GM19397 (cell line): ENCODE measurements around the gene STXBP5.

Experiments
- ATAC-seq: cut with Tn5 transposase; IDR thresholded peaks from one replicate; pipeline ENCODE4 v1.9.1; 2021; ENCODE audit warnings: mild to moderate bottlenecking, moderate library complexity; ENCODE audit not compliant: unreplicated experiment

Gene STXBP5

DNA sequence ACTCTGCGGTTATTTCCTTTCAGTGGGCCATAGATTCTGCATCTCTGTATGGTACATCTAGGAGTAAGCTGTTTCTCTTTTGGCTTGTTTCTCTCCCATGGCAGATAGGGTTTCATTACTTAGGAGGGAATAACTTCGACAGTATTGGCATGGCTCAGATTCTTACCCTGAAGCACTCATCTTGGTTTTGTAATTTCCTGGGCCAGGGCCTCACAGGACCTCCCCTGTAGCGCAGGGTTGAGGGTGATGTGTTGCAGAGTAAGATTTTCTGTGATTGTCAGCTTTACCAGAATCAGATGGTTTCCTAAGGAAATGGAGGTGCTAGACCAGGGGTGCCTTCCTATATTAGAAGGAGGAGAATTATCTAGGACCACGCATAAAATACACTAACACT is 78.3 kb downstream of the STXBP5 start:
- ATAC-seq, result no peak

DNA sequence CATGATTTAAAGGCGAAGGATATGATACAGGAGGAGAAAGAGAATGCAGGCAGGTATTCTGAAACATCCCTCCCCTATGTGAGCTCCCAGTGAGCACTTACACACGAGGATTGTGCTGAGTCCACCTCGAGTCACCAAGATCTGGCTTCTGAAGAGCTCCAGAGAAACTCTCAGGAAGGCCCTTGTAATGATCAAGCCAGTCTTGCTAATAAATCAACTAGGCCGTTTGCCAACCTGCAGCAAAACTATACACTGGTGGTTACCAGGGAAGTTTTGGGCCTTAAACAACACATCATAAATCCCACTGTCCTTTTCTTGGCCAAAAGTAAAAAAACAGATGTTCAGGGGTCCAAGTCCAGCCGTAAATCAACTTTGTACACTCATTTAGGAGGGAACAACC is 79.2 kb downstream of the STXBP5 start:
- no peak for ATAC-seq

DNA sequence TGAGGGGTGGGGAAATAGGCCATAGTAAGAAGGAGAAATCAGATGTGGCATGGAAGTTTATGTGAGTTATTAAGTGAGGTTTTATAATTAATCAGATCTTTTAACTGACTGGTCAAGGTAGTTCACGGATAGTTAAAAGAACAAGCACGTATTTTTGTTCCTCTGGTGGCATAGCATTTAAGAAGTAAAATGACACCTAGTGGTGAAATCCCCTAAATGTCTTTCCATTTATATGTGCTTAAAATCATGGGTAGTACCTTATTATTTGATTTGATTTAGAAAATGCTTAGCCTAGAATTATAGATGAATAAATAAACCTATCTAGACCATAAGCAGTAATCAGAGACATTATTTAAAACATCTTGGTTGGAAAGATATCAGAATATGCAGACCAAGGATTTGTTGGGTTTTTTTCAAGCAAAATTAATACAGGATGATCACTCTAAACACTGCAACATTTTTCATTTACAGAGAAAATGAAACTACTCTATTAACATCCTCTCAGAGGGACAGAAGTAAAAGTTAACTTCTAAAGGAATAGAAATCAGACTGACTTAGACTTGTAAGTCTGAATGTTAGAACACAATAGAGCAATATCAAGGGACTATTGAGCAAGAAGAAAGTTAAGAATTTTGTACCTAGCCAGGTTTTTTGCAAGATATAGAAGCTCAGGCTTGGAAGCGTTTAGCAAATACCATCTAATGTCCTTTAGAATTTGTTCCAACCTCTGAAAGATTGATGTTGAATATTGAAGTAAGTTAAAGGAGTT is 81.1 kb downstream of the STXBP5 start:
- peak; percentile 60 for ATAC-seq

DNA sequence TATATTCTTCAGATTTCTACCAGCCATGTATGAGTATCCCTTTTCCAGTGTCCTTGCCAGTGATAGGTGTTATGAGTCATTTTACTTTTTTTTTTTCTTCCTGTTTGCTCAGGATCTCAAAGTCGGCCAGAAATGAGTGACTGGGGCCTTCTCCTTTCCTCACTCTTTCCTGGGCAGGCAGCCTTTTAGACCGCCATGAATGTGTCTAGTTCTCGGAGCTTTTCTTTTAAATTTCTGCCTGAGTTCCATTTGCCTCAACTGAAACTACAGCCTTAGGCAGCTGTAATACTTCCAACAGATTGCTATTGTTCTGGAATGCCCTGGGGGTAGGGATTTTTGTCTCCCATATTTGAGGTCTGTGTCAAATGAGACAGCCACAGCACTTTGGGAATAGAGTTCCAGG is 83.7 kb downstream of the STXBP5 start:
- ATAC-seq, result no peak

DNA sequence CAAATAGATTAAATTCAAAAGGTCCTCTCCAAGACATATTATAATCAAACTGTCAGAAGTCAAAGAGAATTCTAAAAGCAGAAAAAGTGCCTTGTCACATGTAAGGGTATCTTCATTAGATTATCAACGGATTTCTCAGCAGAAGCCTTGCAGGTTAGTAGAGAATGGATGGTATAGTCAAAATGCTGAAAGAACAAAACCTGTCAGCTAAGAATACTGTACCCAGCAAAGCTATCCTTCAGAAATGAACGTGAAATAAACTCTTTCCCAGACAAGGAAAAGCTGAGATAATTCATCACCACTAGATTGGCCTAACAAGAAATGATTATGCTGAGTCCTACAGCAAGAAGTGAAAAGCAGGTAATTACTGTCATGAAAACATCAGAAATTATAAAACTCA is 92.9 kb downstream of the STXBP5 start:
- ATAC-seq, result no peak

DNA sequence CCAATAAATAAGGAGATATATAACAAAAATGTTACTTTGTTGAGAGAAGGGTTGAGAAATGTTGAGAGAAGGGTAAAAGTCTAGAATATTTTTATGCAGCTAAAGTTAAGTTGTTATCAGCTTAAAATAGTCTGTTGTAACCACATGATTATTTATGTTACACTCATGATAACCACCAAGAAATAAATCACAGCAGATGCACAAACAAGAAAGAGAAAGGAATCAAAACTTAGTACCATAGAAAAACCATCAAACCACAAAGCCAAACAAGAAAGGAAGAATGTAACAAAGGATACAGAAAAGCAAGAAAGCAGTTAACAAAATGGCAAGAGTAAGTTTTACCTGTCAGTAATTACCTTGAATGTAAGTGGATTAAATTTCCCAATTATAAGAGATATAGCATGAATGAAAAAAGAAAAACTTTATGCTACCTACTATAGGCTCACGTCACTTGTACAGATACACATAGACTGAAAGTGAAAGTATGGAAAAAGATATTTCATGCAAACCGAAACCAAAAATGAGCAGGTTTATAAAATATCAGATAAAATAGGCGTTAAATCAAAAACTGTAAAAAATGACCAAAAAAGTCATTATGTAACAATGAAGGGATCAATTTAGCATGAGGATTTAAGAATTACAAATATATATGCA is 93.6 kb downstream of the STXBP5 start:
- no peak for ATAC-seq

DNA sequence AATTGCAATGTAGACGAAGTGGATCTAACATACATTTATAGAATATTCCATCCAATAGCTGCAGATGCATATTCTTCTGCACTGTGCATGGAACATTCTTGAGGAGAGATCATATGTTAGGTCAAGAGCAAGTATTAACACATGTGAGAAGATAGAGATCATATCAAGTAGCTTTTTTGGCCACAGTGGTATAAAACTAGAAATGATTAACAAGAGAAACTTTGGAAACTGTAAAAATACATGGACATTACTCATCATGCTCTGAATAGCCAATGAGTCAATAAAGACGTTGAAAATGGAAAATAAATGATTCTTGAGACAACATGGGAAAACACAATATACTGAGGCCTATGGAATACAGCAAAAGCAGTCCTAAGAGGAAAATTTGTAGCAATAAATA is 94.2 kb downstream of the STXBP5 start:
- ATAC-seq, result no peak

DNA sequence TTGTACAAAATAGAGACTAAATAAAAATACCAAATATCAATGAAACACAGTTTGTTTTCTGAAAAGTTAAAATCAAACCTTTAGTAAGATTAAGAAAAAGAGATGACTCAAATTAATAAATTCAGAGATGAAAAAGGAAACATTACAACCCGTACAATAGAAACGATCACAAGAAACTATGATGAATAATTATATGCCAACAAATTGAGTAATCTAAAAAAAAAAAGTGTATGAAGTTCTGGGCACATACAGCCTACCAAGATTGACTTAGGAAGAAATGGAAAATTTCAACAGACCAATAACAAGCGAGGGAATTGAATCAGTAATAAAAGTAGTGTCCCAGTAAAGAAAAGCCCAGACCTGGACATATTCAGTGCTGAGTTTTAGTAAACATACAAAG is 94.8 kb downstream of the STXBP5 start:
- ATAC-seq, result no peak

DNA sequence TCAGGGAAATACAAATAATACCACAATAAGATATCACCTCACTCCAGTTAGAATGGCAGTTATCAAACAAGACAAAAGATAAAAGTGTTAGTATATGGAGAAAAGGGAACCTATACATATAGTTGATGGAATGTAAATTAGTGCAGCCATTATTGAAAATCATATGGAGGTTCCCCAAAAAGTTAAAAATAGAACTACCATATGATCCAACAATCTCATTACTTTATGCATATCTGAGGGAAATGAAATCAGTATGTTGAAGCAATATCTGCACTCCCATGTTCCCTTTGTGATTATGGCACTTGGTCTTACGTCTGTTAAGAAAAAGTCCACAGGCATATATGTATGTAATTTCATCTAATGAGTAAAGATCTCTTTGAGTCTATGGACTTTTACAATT is 96.9 kb downstream of the STXBP5 start:
- no peak for ATAC-seq

DNA sequence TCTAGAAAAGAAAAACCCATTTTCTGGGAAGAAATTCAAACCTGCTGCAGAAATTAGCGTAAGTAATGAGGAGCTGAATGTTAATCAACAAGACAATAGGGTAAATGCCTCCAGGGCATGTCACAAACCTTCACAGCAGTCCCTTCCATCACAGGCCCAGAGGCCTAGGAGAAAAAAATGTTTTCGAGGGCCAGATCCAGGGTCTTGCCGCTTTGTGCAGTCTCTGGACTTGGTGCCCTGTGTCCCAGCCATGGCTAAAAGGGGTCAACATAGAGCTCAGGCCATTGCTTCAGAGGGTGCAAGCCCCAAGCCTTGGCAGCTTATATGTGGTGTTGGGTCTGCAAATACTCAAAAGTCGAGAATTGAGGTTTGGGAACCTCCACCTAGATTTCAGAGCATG is 99.8 kb downstream of the STXBP5 start:
- ATAC-seq, result no peak

DNA sequence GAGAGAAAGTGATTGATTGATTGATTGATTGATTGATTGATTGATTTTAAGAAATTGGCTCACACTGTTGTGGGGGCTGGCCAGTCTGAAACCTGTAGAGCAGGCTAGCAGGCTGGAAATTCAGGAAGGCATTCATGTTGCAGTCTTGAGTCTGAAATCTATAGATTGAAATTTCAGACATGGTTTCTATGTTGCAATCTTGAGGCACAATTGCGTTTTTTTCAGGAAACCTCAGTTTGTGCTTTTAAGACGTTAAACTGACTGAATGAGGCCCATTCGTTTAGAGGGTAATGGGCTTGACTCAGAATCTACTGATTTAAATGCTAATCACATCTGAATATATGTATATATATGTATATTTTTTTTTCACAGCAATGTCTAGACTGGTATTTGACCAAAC is 106.3 kb downstream of the STXBP5 start:
- no peak for ATAC-seq

DNA sequence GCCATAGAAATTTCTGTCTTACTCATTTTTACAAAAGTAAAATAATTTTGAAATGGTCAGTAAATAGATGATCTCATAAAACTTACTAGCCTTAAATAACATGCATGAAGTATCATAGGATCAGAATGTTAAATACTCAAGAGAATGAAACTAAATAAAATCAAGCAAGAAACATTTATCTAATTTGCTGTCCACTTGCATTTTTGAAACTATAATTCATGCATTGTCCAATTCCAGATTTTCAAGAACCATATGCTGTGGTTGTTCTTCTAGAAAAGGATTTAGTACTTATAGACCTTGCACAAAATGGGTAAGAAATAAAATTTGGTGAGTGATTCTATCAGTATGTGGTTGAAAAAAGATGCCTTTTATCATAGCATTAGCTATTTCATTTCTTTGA is 107.0 kb downstream of the STXBP5 start:
- ATAC-seq, result no peak

DNA sequence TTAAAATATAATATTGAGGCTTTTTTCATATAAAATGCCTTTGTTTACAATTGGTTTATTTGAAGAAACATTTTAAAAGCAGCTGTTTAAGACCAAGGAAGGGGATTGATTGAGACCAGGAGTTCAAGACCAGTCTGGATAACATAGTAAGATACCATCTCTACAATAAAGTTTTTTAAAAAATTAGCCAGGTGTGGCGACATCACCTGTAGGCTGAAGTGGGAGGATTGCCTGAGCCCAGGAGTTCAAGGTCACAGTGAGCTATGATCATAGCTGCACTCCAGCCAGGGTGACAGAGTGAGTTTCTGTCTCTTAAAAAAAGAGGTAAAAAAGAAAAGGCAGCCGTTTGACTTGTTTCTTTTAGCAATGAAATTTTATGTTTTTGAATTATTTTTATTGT is 117.0 kb downstream of the STXBP5 start:
- no peak for ATAC-seq

DNA sequence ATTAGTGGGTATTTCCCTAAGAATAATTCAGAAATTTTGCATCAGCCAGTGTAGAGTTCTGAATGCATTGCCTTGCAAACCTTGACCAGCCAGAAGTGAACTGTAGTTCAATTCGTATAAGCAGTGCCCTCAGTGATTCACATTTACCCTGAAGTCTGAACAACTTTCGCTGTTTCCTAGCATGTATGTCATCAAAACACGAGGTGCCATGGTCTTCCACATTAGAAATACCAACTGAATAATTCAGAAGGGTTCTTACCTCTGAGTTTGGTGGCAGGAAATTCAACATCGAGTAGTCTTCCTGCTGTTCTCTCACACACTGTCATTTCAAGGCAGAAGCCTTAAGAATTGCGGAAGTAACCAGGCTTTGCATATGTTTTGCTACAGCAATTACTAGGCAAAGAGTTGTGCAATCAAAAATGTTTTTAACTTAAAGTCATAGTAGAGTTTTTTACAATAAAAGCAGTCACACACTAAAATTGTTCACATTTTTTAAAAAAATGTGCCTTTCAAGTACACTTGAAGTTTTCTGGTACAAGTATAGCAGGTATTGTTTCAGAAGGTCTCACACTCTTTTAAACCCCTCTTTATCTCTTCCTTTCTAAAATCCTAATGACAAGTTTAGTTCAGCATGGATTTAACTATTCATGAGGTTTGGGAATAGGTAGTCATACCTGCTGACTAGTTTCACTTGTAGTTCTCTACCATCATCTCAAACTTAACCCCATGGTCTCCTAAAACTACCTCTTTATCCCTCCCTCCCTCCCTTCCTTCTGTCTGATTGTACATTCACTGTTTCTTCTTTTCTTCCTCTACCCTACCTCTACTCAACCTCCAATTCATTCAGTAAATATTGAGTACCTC is 118.3 kb downstream of the STXBP5 start:
- ATAC-seq, result peak; percentile 96

DNA sequence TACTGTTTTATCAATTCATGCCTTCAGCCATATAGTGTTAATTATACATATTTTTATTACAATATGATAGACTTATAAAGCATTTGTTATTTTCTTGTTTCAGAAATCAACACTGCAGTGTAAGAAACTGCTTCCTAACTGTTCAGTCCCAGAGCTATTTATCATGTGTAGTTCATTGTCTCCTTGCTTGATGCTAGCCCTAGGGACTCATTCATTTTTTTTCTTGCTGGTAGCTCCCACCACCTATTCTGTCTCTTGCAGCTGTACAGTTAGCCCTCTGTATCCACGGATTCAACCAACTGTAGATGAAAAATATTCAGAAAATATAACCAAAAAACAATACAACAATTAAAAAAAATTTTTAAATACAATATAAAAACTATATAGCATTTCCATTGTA is 121.3 kb downstream of the STXBP5 start:
- no peak for ATAC-seq

DNA sequence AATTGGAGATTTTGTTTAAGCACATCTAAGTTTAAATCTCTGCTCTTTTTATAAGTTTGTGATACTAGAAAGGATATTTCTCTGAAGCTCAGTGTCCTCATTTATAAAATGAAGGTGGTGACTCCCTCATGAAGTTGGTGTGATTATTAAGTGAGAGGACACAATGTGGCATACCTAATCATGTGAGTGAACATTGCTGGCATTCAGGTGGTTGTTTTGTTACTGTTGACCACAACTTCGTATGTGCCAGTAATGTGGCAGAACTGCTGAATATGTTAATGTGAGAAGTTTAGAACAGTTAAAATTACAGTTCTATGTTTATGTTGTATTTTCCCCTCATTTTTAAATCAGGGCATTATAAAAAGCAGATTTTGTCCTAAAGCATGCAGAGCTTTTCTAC is 127.2 kb downstream of the STXBP5 start:
- no peak for ATAC-seq

DNA sequence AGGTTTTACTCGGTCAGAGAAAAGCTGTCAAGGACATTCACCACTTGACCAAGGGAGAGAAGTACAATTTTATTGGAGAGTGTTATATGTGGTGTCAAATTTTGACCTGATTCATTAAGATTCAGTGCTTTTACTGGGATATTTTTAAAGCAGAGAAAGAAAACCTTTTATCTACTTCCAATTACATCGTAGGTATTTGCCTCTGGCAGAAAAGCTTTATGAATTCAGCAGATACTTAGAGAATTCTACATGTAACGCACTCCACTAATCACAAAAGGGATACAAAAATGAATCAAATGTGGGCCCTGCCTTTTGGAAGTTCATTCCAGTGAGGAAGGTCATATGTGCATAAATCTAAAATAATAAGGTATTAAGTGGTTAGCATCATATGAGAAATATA is 133.7 kb downstream of the STXBP5 start:
- ATAC-seq, result no peak

DNA sequence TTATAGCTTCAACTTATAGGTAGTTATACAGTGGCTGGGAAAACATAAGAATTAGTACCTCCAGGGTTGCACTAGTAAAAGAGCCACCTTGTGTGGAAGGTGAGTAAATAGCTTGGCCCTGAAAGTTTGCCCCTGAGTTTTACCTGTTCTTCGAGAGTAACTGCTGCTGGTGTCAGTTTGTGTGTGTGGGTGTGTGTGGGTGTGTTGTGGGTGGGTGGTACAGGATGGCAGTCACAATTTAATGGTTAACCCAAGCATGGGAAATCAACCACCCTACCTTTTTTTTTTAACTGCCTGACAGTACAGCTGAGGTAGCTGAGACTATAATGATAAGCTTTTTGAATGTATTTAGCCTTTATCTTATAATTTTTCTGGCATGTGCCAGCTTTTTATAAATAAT is 137.3 kb downstream of the STXBP5 start:
- ATAC-seq, result no peak

DNA sequence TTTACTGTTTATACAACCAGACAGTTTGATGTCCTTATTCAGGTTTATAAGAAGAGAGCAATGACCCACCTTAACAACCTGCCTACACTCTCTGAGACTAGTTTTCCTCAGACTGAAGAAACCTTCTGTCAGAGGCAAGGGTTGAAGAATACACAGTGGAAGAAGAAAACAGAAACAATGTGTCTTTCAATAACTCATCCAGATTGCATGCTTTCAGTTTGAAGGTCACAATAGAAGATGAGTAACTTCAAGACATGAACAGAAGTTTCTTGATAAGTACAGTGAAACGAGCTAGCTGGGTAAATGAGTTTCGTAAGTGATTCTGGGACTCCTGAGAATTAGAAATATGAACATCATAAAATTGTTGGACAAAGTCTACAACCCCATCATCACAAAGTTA is 141.7 kb downstream of the STXBP5 start:
- no peak for ATAC-seq

DNA sequence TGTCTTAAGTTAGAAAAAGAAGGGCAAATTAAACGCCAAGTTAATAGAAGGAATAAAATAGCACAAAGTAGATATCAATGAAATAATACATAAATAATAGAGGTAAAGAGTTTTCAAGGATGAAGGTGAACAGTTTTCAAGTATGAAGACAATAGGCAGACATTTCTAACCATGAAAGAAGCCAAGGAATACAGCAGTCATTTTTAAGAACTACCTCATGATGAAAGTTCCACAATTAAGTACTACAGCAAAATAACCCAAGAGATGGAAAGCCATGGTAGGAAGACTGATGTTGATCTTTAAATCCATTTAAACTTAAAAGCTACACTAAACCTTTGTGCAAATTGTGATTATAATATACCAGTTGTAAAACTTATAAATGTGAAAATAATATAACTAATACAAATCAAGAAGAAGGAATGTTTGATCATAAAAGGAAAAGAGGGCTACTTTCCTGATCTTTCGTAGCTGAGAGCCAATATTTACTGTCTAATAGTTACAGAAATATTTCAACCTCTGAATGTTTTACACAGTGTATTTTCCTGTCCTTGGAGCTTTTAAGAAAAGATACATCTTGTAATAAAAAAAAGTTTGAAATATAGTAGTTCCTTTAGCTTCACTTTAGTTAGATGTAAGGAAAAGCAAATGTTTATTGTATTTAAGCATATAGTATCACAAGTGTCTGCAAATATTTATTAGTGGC is 143.1 kb downstream of the STXBP5 start:
- ATAC-seq, result no peak

DNA sequence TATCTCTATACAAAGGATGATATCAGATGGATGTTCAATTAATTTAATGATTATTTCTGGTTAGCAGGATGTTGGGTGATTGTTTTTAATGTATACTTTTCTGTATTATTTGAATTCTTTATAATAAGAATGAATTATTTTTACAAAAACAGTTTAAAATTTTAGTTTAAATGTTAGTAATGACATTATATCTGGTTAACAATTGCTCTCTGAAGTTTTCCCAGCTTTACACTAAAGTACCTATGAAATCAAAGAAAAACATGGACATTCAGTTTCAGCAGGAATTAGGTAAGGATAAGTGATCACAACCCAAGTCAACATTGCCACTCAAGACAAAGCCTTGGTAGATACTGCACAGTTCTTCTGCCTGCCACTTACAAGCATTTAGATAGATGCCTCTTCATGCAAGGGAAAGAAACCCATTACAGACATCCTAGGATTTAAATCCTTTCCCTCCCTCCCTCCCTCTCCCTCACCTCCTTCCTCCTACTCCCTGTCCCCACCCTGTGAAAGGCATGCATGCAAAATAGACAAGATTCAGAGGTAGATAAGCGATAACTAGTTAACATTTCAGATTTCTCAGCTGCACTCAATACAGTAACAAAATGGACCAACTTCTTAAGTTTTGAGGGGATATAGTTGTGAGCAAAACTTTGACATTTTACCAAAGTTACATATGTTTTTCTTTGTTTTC is 143.8 kb downstream of the STXBP5 start:
- ATAC-seq, result no peak
